H9 (cell line): Measurements from ENCODE around the gene KRT1. TPM values are rescaled to one million over a fixed set of nuclear protein-coding genes. Genes with fewer than 3 reads are reported as not detected.

Source experiments
- DNase-seq: peaks from one replicate; pipeline ENCODE4 v3.0.0-alpha.2; 2017
- H2AFZ ChIP-seq: one replicate; pipeline ENCODE4 v1.6.1; 2013; ENCODE audit warnings: mild to moderate bottlenecking, low read length, control low read depth, moderate library complexity
- H2AK5ac ChIP-seq: 2 replicates; pipeline ENCODE4 v1.6.1; 2013; ENCODE audit warnings: low read length, control low read depth, mixed read lengths; ENCODE audit not compliant: insufficient read length
- H2BK120ac ChIP-seq: one replicate; pipeline ENCODE4 v1.6.1; 2013; ENCODE audit warnings: low read depth, mild to moderate bottlenecking, low read length, control low read depth, inconsistent platforms; ENCODE audit not compliant: poor library complexity, severe bottlenecking
- H2BK12ac ChIP-seq: 2 replicates; pipeline ENCODE4 v1.6.1; 2013; ENCODE audit warnings: low read length, control low read depth, mixed read lengths, low read depth; ENCODE audit not compliant: insufficient read length
- H2BK15ac ChIP-seq: 2 replicates; pipeline ENCODE4 v1.6.1; 2013; ENCODE audit warnings: low read depth, low read length, control low read depth
- H2BK20ac ChIP-seq: one replicate; pipeline ENCODE4 v1.6.1; 2013; ENCODE audit warnings: low read depth, mild to moderate bottlenecking, low read length, control low read depth, inconsistent platforms; ENCODE audit not compliant: poor library complexity, severe bottlenecking
- H2BK5ac ChIP-seq: 2 replicates; pipeline ENCODE4 v1.6.1; 2013; ENCODE audit warnings: low read length, control low read depth, mixed read lengths; ENCODE audit not compliant: insufficient read length
- H3K14ac ChIP-seq: 2 replicates; pipeline ENCODE4 v1.6.1; 2013; ENCODE audit warnings: low read length, control low read depth; ENCODE audit not compliant: insufficient read depth
- H3K18ac ChIP-seq: 2 replicates; pipeline ENCODE4 v1.6.1; 2013; ENCODE audit warnings: low read depth, mild to moderate bottlenecking, mixed read lengths, low read length, control low read depth; ENCODE audit not compliant: insufficient read length
- H3K23ac ChIP-seq: 2 replicates; pipeline ENCODE4 v1.6.1; 2013; ENCODE audit warnings: low read length, control low read depth, mixed read lengths, low read depth; ENCODE audit not compliant: insufficient read length
- H3K23me2 ChIP-seq: 2 replicates; pipeline ENCODE4 v1.6.1; 2013; ENCODE audit warnings: low read depth, mild to moderate bottlenecking, mixed read lengths, low read length, control low read depth; ENCODE audit not compliant: insufficient read length, poor library complexity, severe bottlenecking
- H3K27ac ChIP-seq: 2 replicates; pipeline ENCODE4 v1.5.1; 2013; ENCODE audit warnings: low read length, control low read depth, mixed read lengths, low read depth; ENCODE audit not compliant: insufficient read length
- H3K27me3 ChIP-seq: 2 replicates; pipeline ENCODE4 v1.6.1; 2013; ENCODE audit warnings: low read length, control low read depth, inconsistent platforms; ENCODE audit not compliant: insufficient read depth
- H3K4ac ChIP-seq: 2 replicates; pipeline ENCODE4 v1.6.1; 2013; ENCODE audit warnings: low read depth, mild to moderate bottlenecking, control low read depth, inconsistent platforms, low read length, moderate library complexity
- H3K4me1 ChIP-seq: 2 replicates; pipeline ENCODE4 v1.6.1; 2013; ENCODE audit warnings: low read length, control low read depth, inconsistent platforms; ENCODE audit not compliant: insufficient read depth
- H3K4me2 ChIP-seq: 2 replicates; pipeline ENCODE4 v1.6.1; 2013; ENCODE audit warnings: low read length, control low read depth, mixed read lengths; ENCODE audit not compliant: insufficient read length, insufficient read depth
- H3K56ac ChIP-seq: 2 replicates; pipeline ENCODE4 v1.6.1; 2013; ENCODE audit warnings: low read depth, mild to moderate bottlenecking, mixed read lengths, low read length, control low read depth; ENCODE audit not compliant: insufficient read length
- H3K79me1 ChIP-seq: 2 replicates; pipeline ENCODE4 v1.6.1; 2013; ENCODE audit warnings: low read depth, mild to moderate bottlenecking, moderate library complexity, low read length, control low read depth, inconsistent platforms; ENCODE audit not compliant: insufficient read depth, poor library complexity, severe bottlenecking
- H3K79me2 ChIP-seq: 2 replicates; pipeline ENCODE4 v1.6.1; 2013; ENCODE audit warnings: low read length, control low read depth, inconsistent platforms; ENCODE audit not compliant: insufficient read depth
- H3K9ac ChIP-seq: 2 replicates; pipeline ENCODE4 v1.6.1; 2013; ENCODE audit warnings: low read length, control low read depth, mixed read lengths; ENCODE audit not compliant: insufficient read length; ENCODE audit errors: extremely low read depth
- H3K9me3 ChIP-seq: one replicate; pipeline ENCODE4 v1.6.1; 2013; ENCODE audit warnings: low read depth, low read length, inconsistent platforms; ENCODE audit not compliant: control insufficient read depth
- H3T11ph ChIP-seq: one replicate; pipeline ENCODE4 v1.6.1; 2013; ENCODE audit warnings: mild to moderate bottlenecking, low read length, control low read depth, inconsistent platforms
- H4K20me1 ChIP-seq: one replicate; pipeline ENCODE4 v1.6.1; 2013; ENCODE audit not compliant: control insufficient read depth, insufficient read length, insufficient read depth
- H4K5ac ChIP-seq: 2 replicates; pipeline ENCODE4 v1.6.1; 2013; ENCODE audit warnings: low read depth, mild to moderate bottlenecking, mixed read lengths, low read length, control low read depth; ENCODE audit not compliant: insufficient read length
- H4K8ac ChIP-seq: replicated peaks from 2 replicates; pipeline ENCODE4 v1.6.1; 2013; ENCODE audit warnings: low read length, control low read depth, mixed read lengths, low read depth; ENCODE audit not compliant: insufficient read length
- H4K91ac ChIP-seq: 2 replicates; pipeline ENCODE4 v1.6.1; 2013; ENCODE audit warnings: low read depth, mild to moderate bottlenecking, moderate library complexity, mixed read lengths, low read length, control low read depth; ENCODE audit not compliant: insufficient read length
- H3K27ac Mint-ChIP-seq, 3 experiments: 2 replicates in 2 of 3; 3 replicates in 1 of 3; pipeline ENCODE4 v1.8.0; 2020 to 2021; ENCODE audit warnings: mixed read lengths in 3 of 3, mild to moderate bottlenecking in 1 of 3, moderate library complexity in 1 of 3
- H3K27me3 Mint-ChIP-seq: 2 replicates; pipeline ENCODE4 v1.8.0; 2021; ENCODE audit warnings: low read depth, mild to moderate bottlenecking, moderate library complexity, mixed read lengths
- H3K36me3 Mint-ChIP-seq, 3 experiments: 2 replicates in 2 of 3; 3 replicates in 1 of 3; pipeline ENCODE4 v1.8.0; 2020 to 2021; ENCODE audit warnings: low read depth in 3 of 3, mixed read lengths in 3 of 3; ENCODE audit not compliant: insufficient read depth in 1 of 3
- H3K4me1 Mint-ChIP-seq, 2 experiments: 2 replicates each; pipeline ENCODE4 v1.8.0; 2020; ENCODE audit warnings: mixed read lengths in 2 of 2
- H3K4me3 Mint-ChIP-seq, 2 experiments: 2 replicates in 1 of 2; 3 replicates in 1 of 2; pipeline ENCODE4 v1.8.0; 2020 to 2021; ENCODE audit warnings: mild to moderate bottlenecking in 2 of 2, mixed read lengths in 2 of 2, moderate library complexity in 1 of 2
- H3K9me3 Mint-ChIP-seq, 2 experiments: 2 replicates in 1 of 2; 3 replicates in 1 of 2; pipeline ENCODE4 v1.8.0; 2020; ENCODE audit warnings: mild to moderate bottlenecking in 2 of 2, mixed read lengths in 2 of 2, moderate library complexity in 1 of 2
- CTCF ChIP-seq: fragments of 200-600 bp; sonication (generic); conservative IDR thresholded peaks from 3 replicates; pipeline ENCODE4 v1.8.0; 2021; ENCODE audit warnings: antibody characterized with exemption, mild to moderate bottlenecking
- WGBS: extraction: QIAGEN DNeasy Blood & Tissue Kit; methylation state at CpG from one replicate; pipeline ENCODE4 v1.1.7; 2013; ENCODE audit warnings: missing lambda C conversion rate, low lambda C conversion rate, mixed read lengths; ENCODE audit not compliant: insufficient read length; ENCODE audit errors: extremely low coverage; 5-methylcytosine and 5-hydroxymethylcytosine counted together
- total RNA-seq: library from RNA; stranded (reverse); gene quantifications from 2 replicates; pipeline ENCODE4 v1.2.1, GENCODE V29; 2021

The KRT1 gene
- total RNA-seq, 1 experiment from 2014 or later, result not detected

- Histone ChIP-seq H3K9me3 (no peaks in the 10 kb centered on the region), H2BK15ac (no peak overlapping the region), H4K91ac (no peak overlapping the region), H4K20me1 (no peaks in the 10 kb centered on the region), H3K14ac (no peak overlapping the region), H2BK20ac (no peak overlapping the region), H2BK5ac (no peak overlapping the region), H3T11ph (no peak overlapping the region), H3K9ac (no peak overlapping the region), H3K27me3 (no peaks in the 10 kb centered on the region), H3K4me2 (no peak overlapping the region), H3K4me1 (no peaks in the 10 kb centered on the region), H2AK5ac (no peak overlapping the region), H3K27ac (no peak overlapping the region), H4K5ac (no peak overlapping the region), H2AFZ (no peak overlapping the region), H3K79me2 (no peaks in the 10 kb centered on the region), H2BK120ac (no peak overlapping the region), H3K79me1 (no peaks in the 10 kb centered on the region), H4K8ac (no peak overlapping the region), H3K23me2 (no peaks in the 10 kb centered on the region), H3K4ac (no peak overlapping the region), H3K56ac (no peak overlapping the region), H3K18ac (no peak overlapping the region), H3K23ac (no peak overlapping the region), H2BK12ac (no peak overlapping the region)
- Mint-ChIP-seq H3K27me3 (peaks cover 23% of the 10 kb centered on the region), H3K4me1 (peaks cover 8 to 14% of the 10 kb centered on the region in 2 experiments), H3K27ac (no peak overlapping the region), H3K36me3 (no peaks in the 10 kb centered on the region), H3K4me3 (no peak overlapping the region), H3K9me3 (no peaks in the 10 kb centered on the region)
- no CpG with 5 or more reads among the region's 11 CpGs for WGBS
- DNase-seq, result no peak
- TF ChIP-seq CTCF, result no peak
These were observed 18.6 kb upstream of the KRT1 start for GRCh38 chr12:52698651-52699340.
